Tibial artery (tissue), 4 donors: ENCODE data around the gene ADGRG2.

Experiments
- DNase-seq, 2 donors: peaks; one replicate each; pipeline ENCODE4 v3.0.0-alpha.2; 2019
- H3K27ac ChIP-seq, 2 donors: fragments of 200-600 bp; sonication (generic) in 1 of 2; 1 replicate in 1 of 2; 2 replicates in 1 of 2; pipeline ENCODE4 v1.5.1; 2018 to 2019; ENCODE audit warnings: mild to moderate bottlenecking in 1 of 2
- H3K27me3 ChIP-seq, 2 donors: fragments of 200-600 bp; sonication (generic) in 1 of 2; one replicate each; pipeline versions ENCODE4 v1.5.1 to v1.6.0; 2016 to 2019
- H3K36me3 ChIP-seq, 3 donors: fragments of 200-600 bp; sonication (generic) in 2 of 3; one replicate each; pipeline ENCODE4 v1.5.1; 2016 to 2019; ENCODE audit warnings: mild to moderate bottlenecking in 2 of 3
- H3K4me1 ChIP-seq, 4 donors: fragments of 200-600 bp; sonication (generic) in 2 of 4; 1 replicate in 3 of 4; 2 replicates in 1 of 4; pipeline ENCODE4 v1.5.1; 2016 to 2019
- H3K4me3 ChIP-seq, 2 donors: fragments of 200-600 bp; sonication (generic) in 1 of 2; 1 replicate in 1 of 2; 2 replicates in 1 of 2; pipeline ENCODE4 v1.5.1; 2018 to 2019; ENCODE audit warnings: mild to moderate bottlenecking in 2 of 2
- H3K9me3 ChIP-seq, 3 donors: fragments of 200-600 bp; sonication (generic) in 1 of 3; one replicate each; pipeline ENCODE4 v1.5.1; 2016 to 2019
- CTCF ChIP-seq, 2 experiments: fragments of 200-600 bp in 1 of 2; fragments of 450-650 bp in 1 of 2; IDR thresholded peaks; one replicate each; pipeline ENCODE4 v1.5.1; 2017 to 2019; ENCODE audit warnings: antibody characterized with exemption in 2 of 2, mild to moderate bottlenecking in 1 of 2, moderate library complexity in 1 of 2
- intact Hi-C: fragments of 100-400 bp; cut with DNase I; formaldehyde crosslinking; loops from one replicate; pipeline ENCODE4 v1.15.0; 2023; ENCODE audit warnings: low total_unique reads

Gene ADGRG2

GRCh38 chrX:19097553-19098283 lies 24.6 kb downstream of the ADGRG2 start:
- no peak for DNase-seq
- TF ChIP-seq CTCF (IDR thresholded peaks at IDR 0.05): no peak
- no peak overlapping the region for H3K27ac ChIP-seq

GRCh38 chrX:19096586-19096985 lies 25.7 kb downstream of the ADGRG2 start:
- DNase-seq: no peak
- intact Hi-C loops: no loop called here
- Histone ChIP-seq H3K9me3 (no peaks in the 10 kb centered on the region), H3K27me3 (no peaks in the 10 kb centered on the region), H3K4me3 (no peak overlapping the region), H3K36me3 (no peaks in the 10 kb centered on the region), H3K27ac (no peak overlapping the region), H3K4me1 (no peaks in the 10 kb centered on the region)
- no peak for TF ChIP-seq CTCF (IDR thresholded peaks at IDR 0.05)

More at GRCh38 chrX:19097553-19098283, 24.6 kb downstream of the ADGRG2 start:
- Histone ChIP-seq H3K4me3 (no peak overlapping the region), H3K9me3 (no peaks in the 10 kb centered on the region), H3K27me3 (no peaks in the 10 kb centered on the region), H3K4me1 (no peaks in the 10 kb centered on the region), H3K36me3 (no peaks in the 10 kb centered on the region)
- intact Hi-C loops: no loop called here

- no peaks in the 10 kb centered on the region for H3K4me1 ChIP-seq
- no peak overlapping the region for H3K27ac ChIP-seq
- no peaks in the 10 kb centered on the region for H3K27me3 ChIP-seq
- no peaks in the 10 kb centered on the region for H3K36me3 ChIP-seq
- H3K4me3 ChIP-seq: no peak overlapping the region
- H3K9me3 ChIP-seq: peaks cover 0 to 9% (median 2%) of the 10 kb centered on the region in 3 donors
- intact Hi-C loops: no loop called here
- TF ChIP-seq CTCF (IDR thresholded peaks at IDR 0.05): no peak
- no peak for DNase-seq
Measured at GRCh38 chrX:19094654-19095053, 27.6 kb downstream of the ADGRG2 start.

GRCh38 chrX:19091596-19091995 lies 30.7 kb downstream of the ADGRG2 start:
- Histone ChIP-seq H3K9me3 (peaks cover 0 to 23% (median 5%) of the 10 kb centered on the region in 3 donors), H3K4me3 (no peak overlapping the region), H3K27ac (no peak overlapping the region), H3K4me1 (no peaks in the 10 kb centered on the region), H3K36me3 (no peaks in the 10 kb centered on the region), H3K27me3 (no peaks in the 10 kb centered on the region)
- TF ChIP-seq CTCF (IDR thresholded peaks at IDR 0.05): no peak
- DNase-seq: no peak
- intact Hi-C loops: no loop called here

GRCh38 chrX:19089555-19090040 lies 32.7 kb downstream of the ADGRG2 start:
- DNase-seq: no peak
- H3K4me1 ChIP-seq: no peaks in the 10 kb centered on the region
- no peaks in the 10 kb centered on the region for H3K27me3 ChIP-seq
- no peak for TF ChIP-seq CTCF (IDR thresholded peaks at IDR 0.05)
- no peak overlapping the region for H3K4me3 ChIP-seq
- intact Hi-C loops: no loop called here
- peaks cover 0 to 23% (median 5%) of the 10 kb centered on the region in 3 donors for H3K9me3 ChIP-seq
- H3K36me3 ChIP-seq: no peaks in the 10 kb centered on the region
- no peak overlapping the region for H3K27ac ChIP-seq
